Lower leg skin (tissue), 4 donors: ENCODE data around the gene DNAJC4. TPM values are rescaled to one million over a fixed set of nuclear protein-coding genes. Genes with fewer than 3 reads are reported as not detected.
A peak's percentile ranks its signal among the peaks of the same experiment; 100 is the strongest.

Source experiments
- DNase-seq, 2 donors: peaks; one replicate each; pipeline ENCODE4 v3.0.0-alpha.2; 2019; ENCODE audit warnings: low spot score in 2 of 2
- H3K4me3 ChIP-seq: fragments of 200-600 bp; sonication (generic); 2 replicates; pipeline ENCODE4 v1.5.1; 2017; ENCODE audit warnings: mild to moderate bottlenecking, low read depth; ENCODE audit not compliant: poor library complexity, severe bottlenecking
- CTCF ChIP-seq, 3 donors: fragments of 450-650 bp; IDR thresholded peaks; one replicate each; pipeline ENCODE4 v1.5.1; 2016; ENCODE audit warnings: antibody characterized with exemption in 3 of 3, mild to moderate bottlenecking in 3 of 3, moderate library complexity in 2 of 3
- POLR2A ChIP-seq, 2 donors: fragments of 450-650 bp; IDR thresholded peaks; one replicate each; pipeline ENCODE4 v1.6.1; 2016 to 2017; ENCODE audit warnings: antibody characterized with exemption in 2 of 2, mild to moderate bottlenecking in 1 of 2, moderate library complexity in 1 of 2
- WGBS, 2 donors: methylation state at CpG; one replicate each; pipeline ENCODE4 v1.1.5; 2018; 5-methylcytosine and 5-hydroxymethylcytosine counted together
- intact Hi-C: fragments of 100-400 bp; cut with DNase I; formaldehyde crosslinking; loops from one replicate; pipeline ENCODE4 v1.15.0; 2023; ENCODE audit warnings: low total_unique reads
- total RNA-seq, 4 donors: library from RNA; depleted of rRNA; stranded (reverse); fragments of >200 nt; gene quantifications; one replicate each; pipeline ENCODE4 v1.1.0, GENCODE V29; 2016

The DNAJC4 gene
- total RNA-seq, 4 donors from 2014 or later: 19.2 to 37.6 (median 30.8) TPM

GRCh38 chr11:64206457-64207255 is 23.7 kb upstream of the DNAJC4 start, which contains the start of gene FERMT3:
Gene FERMT3 (plus strand): TSS chr11:64206721. CDS start chr11:64207365, 644 bp downstream.
- 77% methylated on average over 14 to 27 of the region's 27 CpGs for whole genome bisulfite sequencing, 2 donors
- H3K4me3 ChIP-seq: peak within 1 kb of the TSS; percentile 20
- intact Hi-C loops: loop anchor here (5.0 kb wide), 2 partner anchors 96 to 731 kb away; partner anchors contain the start of genes CATSPERZ and GPHA2
- peak; percentile 68 to 92 for DNase-seq
- TF ChIP-seq CTCF (IDR thresholded peaks at IDR 0.05) (no peak), POLR2A (IDR thresholded peaks at IDR 0.05) (no peak)

GRCh38 chr11:64207256-64208085 is 22.9 kb upstream of the DNAJC4 start:
- peak; percentile 58 to 92 for DNase-seq
- WGBS, 2 donors: 52 to 55% methylated on average over 27 to 29 of the region's 30 CpGs
- intact Hi-C loops: loop anchor here (5.0 kb wide), 2 partner anchors 95 to 730 kb away; partner anchors contain the start of genes CATSPERZ and GPHA2
- TF ChIP-seq POLR2A (IDR thresholded peaks at IDR 0.05): no peak
- no peak for TF ChIP-seq CTCF (IDR thresholded peaks at IDR 0.05)
- peak overlapping the region; percentile 20 for H3K4me3 ChIP-seq

DNA sequence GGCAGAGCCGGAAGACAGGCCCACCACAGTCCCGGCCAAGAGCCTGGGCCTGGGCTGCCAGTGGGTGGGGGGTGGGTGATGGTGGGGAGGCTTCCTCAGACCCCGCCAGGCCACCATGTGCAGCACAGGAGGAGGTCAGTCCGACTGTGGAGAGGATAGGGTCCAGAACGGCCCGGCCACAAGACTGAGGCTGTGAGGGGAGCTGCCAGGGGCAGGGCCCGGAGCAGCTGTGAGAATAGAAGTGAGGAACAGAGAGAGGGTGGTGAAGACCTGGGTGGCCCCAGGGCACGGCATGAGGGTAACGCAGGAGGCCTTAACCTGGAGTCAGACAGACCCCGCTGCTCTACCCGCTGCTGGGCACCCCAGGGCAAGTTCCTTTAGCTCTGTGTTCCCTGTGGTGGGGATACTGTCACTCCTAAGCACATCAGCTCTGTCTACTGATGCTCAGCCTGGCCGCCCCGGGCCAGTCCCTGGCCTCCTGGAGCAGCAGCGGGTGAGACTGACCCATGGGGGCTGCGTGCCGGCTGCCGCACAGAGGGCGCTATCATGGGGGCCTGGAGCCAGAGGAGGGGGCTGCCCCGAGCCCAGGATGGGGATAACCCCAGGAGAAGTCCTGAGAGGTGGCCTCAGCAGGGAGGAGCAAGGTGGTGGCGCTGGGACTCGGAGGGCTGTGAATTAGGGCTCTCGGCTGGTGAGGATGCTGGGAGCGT is 22.1 kb upstream of the DNAJC4 start:
- no peak for DNase-seq
- intact Hi-C loops: loop anchor here (5.0 kb wide), 2 partner anchors 94 to 729 kb away; partner anchors contain the start of genes CATSPERZ and GPHA2
- WGBS, 2 donors: 77 to 88% methylated on average over 20 to 23 of the region's 23 CpGs
- no peak overlapping the region for H3K4me3 ChIP-seq
- TF ChIP-seq CTCF (IDR thresholded peaks at IDR 0.05): no peak
- no peak for TF ChIP-seq POLR2A (IDR thresholded peaks at IDR 0.05)

DNA sequence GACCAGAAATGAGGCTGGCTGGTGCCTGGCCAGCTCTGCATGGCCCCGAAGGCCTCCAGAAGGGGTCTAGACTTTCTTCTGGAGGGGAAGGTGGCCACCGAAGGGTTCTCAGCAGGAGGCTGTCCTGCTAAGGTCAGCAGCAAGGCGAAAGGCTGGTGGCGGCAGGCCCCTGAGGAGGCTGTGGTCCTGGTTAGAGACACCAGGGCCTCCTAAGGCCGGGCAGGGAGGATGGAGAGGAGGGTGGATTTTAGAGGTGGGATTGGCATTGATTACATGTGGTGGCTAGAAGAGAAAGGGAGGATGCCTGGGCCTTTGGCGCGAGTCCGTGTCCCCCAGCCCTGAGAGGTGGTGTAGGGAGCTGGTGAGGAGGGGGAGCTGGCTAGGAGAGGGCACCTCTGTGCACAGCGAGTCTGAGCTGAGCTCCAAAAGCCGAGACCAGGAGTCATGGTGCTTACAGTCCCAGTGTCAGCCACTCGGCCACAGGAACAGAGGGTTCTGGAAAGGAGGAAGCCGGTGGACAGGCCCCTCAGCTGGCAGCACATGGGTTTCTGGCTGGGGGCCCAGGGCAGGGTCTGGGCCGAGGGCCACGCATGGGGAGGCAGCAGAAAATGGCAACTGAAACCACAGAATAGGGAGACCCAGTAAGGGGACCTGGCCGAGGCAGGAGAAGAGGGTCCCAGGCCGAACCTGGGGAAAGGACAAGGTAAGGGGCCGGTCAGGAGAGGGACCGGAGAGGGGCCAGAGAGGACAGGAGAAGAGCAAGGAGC is 21.4 kb upstream of the DNAJC4 start:
- H3K4me3 ChIP-seq: no peak overlapping the region
- no peak for TF ChIP-seq POLR2A (IDR thresholded peaks at IDR 0.05)
- TF ChIP-seq CTCF (IDR thresholded peaks at IDR 0.05): no peak
- no peak for DNase-seq
- intact Hi-C loops: loop anchor here (5.0 kb wide), 2 partner anchors 93 to 728 kb away; partner anchors contain the start of genes CATSPERZ and GPHA2
- WGBS, 2 donors: 85 to 87% methylated on average over 17 to 18 of the region's 18 CpGs

GRCh38 chr11:64209563-64209843 is 20.8 kb upstream of the DNAJC4 start:
- TF ChIP-seq POLR2A (IDR thresholded peaks at IDR 0.05) (no peak), CTCF (IDR thresholded peaks at IDR 0.05) (no peak)
- intact Hi-C loops: loop anchor here (5.0 kb wide), 2 partner anchors 93 to 728 kb away; partner anchors contain the start of genes CATSPERZ and GPHA2
- DNase-seq: no peak
- no peak overlapping the region for H3K4me3 ChIP-seq
- WGBS, 2 donors: 85 to 86% methylated on average over 8 of the region's 8 CpGs
